CD8-positive, alpha-beta memory T cell (primary cell): ENCODE measurements around the gene TRAPPC2. TPM values are rescaled to one million over a fixed set of nuclear protein-coding genes. Genes with fewer than 3 reads are reported as not detected.

Experiments
- CTCF ChIA-PET: fragments of 350-600 bp; sonication (Branson Sonifier 250); formaldehyde crosslinking; loops from one replicate; lab custom pipeline; 2021; ENCODE audit warnings: antibody characterized with exemption; lab: Charles Lee
- POLR2A ChIA-PET: fragments of 350-600 bp; sonication (Branson Sonifier 250); formaldehyde crosslinking; loops from one replicate; lab custom pipeline; 2021; ENCODE audit warnings: antibody characterized with exemption; lab: Charles Lee
- DNase-seq, 5 donors: peaks; one replicate each; pipeline versions ENCODE4 v3.0.0 to v3.0.0-alpha.2; 2020 to 2022; ENCODE audit warnings: mixed read lengths in 1 of 5
- H3K27ac ChIP-seq: one replicate; pipeline ENCODE4 v1.7.0; 2013; ENCODE audit warnings: low read depth, mild to moderate bottlenecking, low read length, moderate library complexity
- H3K27me3 ChIP-seq: 2 replicates; pipeline ENCODE4 v1.7.0; 2013; ENCODE audit warnings: low read length, mild to moderate bottlenecking; ENCODE audit not compliant: insufficient read depth, poor library complexity, severe bottlenecking
- H3K36me3 ChIP-seq: 2 replicates; pipeline ENCODE4 v1.7.0; 2013; ENCODE audit warnings: mild to moderate bottlenecking, low read length, moderate library complexity; ENCODE audit not compliant: insufficient read depth
- H3K4me1 ChIP-seq: 2 replicates; pipeline ENCODE4 v1.7.0; 2013; ENCODE audit warnings: mild to moderate bottlenecking, low read length, moderate library complexity; ENCODE audit not compliant: insufficient read depth
- H3K4me3 ChIP-seq: 2 replicates; pipeline ENCODE4 v1.7.0; 2013; ENCODE audit warnings: mild to moderate bottlenecking, low read length
- H3K9me3 ChIP-seq: 2 replicates; pipeline ENCODE4 v1.7.0; 2013; ENCODE audit warnings: mild to moderate bottlenecking, low read length
- H3K27ac Mint-ChIP-seq, 8 donors: one replicate each; pipeline ENCODE4 v1.8.0; 2020 to 2021; ENCODE audit warnings: mixed read lengths in 8 of 8, mild to moderate bottlenecking in 6 of 8, inconsistent platforms in 3 of 8, moderate library complexity in 3 of 8
- H3K27me3 Mint-ChIP-seq, 2 donors: one replicate each; pipeline ENCODE4 v1.8.0; 2020 to 2021; ENCODE audit warnings: mixed read lengths in 2 of 2, mild to moderate bottlenecking in 1 of 2, moderate library complexity in 1 of 2
- H3K36me3 Mint-ChIP-seq, 3 donors: one replicate each; pipeline ENCODE4 v1.8.0; 2020 to 2021; ENCODE audit warnings: mixed read lengths in 3 of 3, inconsistent platforms in 1 of 3, mild to moderate bottlenecking in 1 of 3
- H3K4me1 Mint-ChIP-seq, 3 donors: one replicate each; pipeline ENCODE4 v1.8.0; 2020 to 2021; ENCODE audit warnings: mixed read lengths in 3 of 3, inconsistent platforms in 1 of 3, mild to moderate bottlenecking in 1 of 3
- H3K4me3 Mint-ChIP-seq, 7 donors: one replicate each; pipeline ENCODE4 v1.8.0; 2020 to 2021; ENCODE audit warnings: mixed read lengths in 7 of 7, mild to moderate bottlenecking in 6 of 7, moderate library complexity in 4 of 7, inconsistent platforms in 2 of 7
- H3K9me3 Mint-ChIP-seq, 5 donors: one replicate each; pipeline ENCODE4 v1.8.0; 2020 to 2022; ENCODE audit warnings: mixed read lengths in 5 of 5, mild to moderate bottlenecking in 3 of 5, moderate library complexity in 2 of 5, inconsistent platforms in 1 of 5
- polyA plus RNA-seq: library from polyadenylated mRNA; unstranded; fragments of 300-500 nt; fragmentation: Illumina TruSeq; gene quantifications from one replicate; pipeline ENCODE4 v1.2.3, GENCODE V29; 2021
- total RNA-seq, 2 experiments: library from RNA; stranded (reverse); gene quantifications; one replicate each; pipeline ENCODE4 v1.2.3, GENCODE V29; 2021

Gene TRAPPC2
- total and polyA plus RNA-seq, 3 experiments from 2014 or later: 18.7 to 50.6 (median 19.0) TPM

DNA sequence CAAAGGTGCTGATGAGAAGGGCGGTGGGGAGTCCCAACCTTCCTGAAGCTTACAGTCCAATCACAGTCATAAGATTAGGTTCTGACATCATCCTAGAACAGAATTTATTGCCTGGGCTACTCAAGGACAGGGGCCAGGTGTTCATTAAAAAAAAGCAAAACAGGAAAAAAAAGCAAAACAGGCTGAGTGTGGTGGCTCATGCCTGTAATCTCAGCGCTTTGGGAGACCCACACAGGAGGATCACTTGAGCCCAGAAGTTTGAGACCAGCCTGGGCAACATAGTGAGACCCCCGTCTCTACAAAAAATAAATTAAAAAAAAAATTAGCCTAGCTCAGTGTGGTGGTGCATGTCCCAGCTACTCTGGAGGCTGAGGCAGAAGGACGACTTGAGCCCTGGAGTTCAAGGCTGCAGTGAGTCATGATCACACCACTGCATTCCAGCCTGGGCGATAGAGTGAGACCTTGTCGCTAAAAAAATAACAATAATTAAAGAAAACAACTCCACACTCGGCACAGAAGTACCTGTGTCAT, 42.5 kb downstream of the TRAPPC2 start:
- no peaks in the 10 kb centered on the region for H3K27me3 ChIP-seq
- H3K4me1 ChIP-seq: peaks cover 59% of the 10 kb centered on the region
- ChIA-PET POLR2A (interaction anchor here (0.6 to 1.1 kb wide), 2 partner anchors 33 to 43 kb away, joined by 3 to 6 read pairs; partner anchors contain the start of genes OFD1 and TRAPPC2), CTCF (interaction anchor here (1.0 kb wide), 1 partner anchor 689 kb away, joined by 3 read pairs; no protein-coding TSS in a partner anchor)
- no peak overlapping the region for H3K4me3 ChIP-seq
- no peaks in the 10 kb centered on the region for H3K9me3 ChIP-seq
- H3K36me3 Mint-ChIP-seq: peaks cover 0 to 17% (median 0%) of the 10 kb centered on the region in 3 donors
- no peaks in the 10 kb centered on the region for H3K9me3 Mint-ChIP-seq
- H3K27ac ChIP-seq: peak overlapping the region; percentile 4
- H3K27me3 Mint-ChIP-seq: peaks cover 0 to 7% of the 10 kb centered on the region in 2 donors
- DNase-seq: peak in 1 of 5 donors; percentile 11
- H3K4me3 Mint-ChIP-seq: peak overlapping the region; percentile 68 to 88 (median 69)
- H3K36me3 ChIP-seq: no peaks in the 10 kb centered on the region
- H3K4me1 Mint-ChIP-seq: peaks cover 75 to 86% (median 85%) of the 10 kb centered on the region in 3 donors
- H3K27ac Mint-ChIP-seq: peak overlapping the region; percentile 63 to 91 (median 81)

DNA sequence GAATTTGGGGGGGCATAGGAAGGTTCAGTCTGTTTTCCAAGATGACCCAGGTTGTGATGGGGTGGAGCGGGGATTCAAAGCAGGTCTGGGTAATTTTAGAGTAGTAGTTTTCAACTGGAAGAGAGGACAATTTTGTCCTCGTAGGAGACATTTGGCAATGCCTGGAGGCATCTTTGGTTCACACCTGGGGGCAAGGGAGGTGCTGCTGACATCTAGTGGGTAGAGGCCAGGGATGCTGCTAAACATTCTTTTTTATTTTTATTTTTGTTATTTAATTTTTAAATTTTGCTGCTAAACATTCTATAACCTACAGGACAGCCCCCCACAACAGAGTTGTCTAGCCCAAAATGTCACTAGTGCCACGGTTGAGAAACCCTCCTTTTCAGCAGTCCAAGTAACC, 43.6 kb downstream of the TRAPPC2 start:
- H3K27ac Mint-ChIP-seq: peak overlapping the region; percentile 91 to 99 (median 96)
- DNase-seq: peak in 2 of 5 donors; percentile 6 to 49
- peaks cover 66 to 81% (median 79%) of the 10 kb centered on the region in 3 donors for H3K4me1 Mint-ChIP-seq
- Histone ChIP-seq H3K9me3 (no peaks in the 10 kb centered on the region), H3K27ac (no peak overlapping the region), H3K4me3 (peak overlapping the region; percentile 80), H3K27me3 (no peaks in the 10 kb centered on the region), H3K4me1 (peaks cover 52% of the 10 kb centered on the region), H3K36me3 (no peaks in the 10 kb centered on the region)
- POLR2A ChIA-PET: interaction anchor here (1.1 kb wide), 1 partner anchor 44 kb away, joined by 3 read pairs; the partner anchor contains the start of genes OFD1 and TRAPPC2
- H3K9me3 Mint-ChIP-seq: no peaks in the 10 kb centered on the region
- peaks cover 0 to 17% (median 0%) of the 10 kb centered on the region in 3 donors for H3K36me3 Mint-ChIP-seq
- H3K27me3 Mint-ChIP-seq: peaks cover 0 to 7% of the 10 kb centered on the region in 2 donors
- H3K4me3 Mint-ChIP-seq: peak overlapping the region; percentile 89 to 96 (median 93)
- CTCF ChIA-PET: no interaction called here

DNA sequence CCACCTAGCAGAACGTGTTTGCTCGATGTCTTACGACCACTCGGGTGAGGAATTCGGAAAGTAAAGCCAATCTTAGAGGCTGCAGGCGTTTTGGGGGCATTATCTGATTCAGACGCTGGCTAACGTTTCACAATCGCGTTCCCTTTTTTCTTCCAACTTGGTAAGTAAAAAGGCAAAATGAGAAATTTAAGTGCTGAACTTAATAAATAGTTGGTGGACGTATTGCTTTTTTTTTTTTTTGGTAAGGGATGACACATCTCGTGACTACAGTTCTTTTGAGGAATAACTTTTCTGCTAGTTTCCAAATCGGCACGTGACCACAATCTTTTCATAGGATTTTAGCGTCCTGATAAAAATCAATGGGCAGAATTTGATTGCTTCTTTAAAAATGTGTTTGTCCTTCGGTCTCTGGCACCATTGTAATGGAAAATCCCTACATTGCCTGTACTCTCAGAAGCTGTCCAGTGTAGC, 44.6 kb downstream of the TRAPPC2 start:
- Histone ChIP-seq H3K36me3 (no peaks in the 10 kb centered on the region), H3K27ac (peak overlapping the region; percentile 82), H3K4me3 (peak overlapping the region; percentile 80), H3K9me3 (no peaks in the 10 kb centered on the region), H3K27me3 (no peaks in the 10 kb centered on the region), H3K4me1 (peaks cover 42% of the 10 kb centered on the region)
- Mint-ChIP-seq H3K9me3 (no peaks in the 10 kb centered on the region), H3K4me1 (peaks cover 64 to 81% (median 78%) of the 10 kb centered on the region in 3 donors), H3K36me3 (peaks cover 0 to 12% (median 1%) of the 10 kb centered on the region in 3 donors), H3K4me3 (peak overlapping the region; percentile 89 to 96 (median 93)), H3K27me3 (peaks cover 0 to 8% of the 10 kb centered on the region in 2 donors), H3K27ac (peak overlapping the region; percentile 91 to 99 (median 95))
- ChIA-PET CTCF (interaction anchor here (0.7 kb wide), 1 partner anchor 723 kb away, joined by 3 read pairs; no protein-coding TSS in a partner anchor), POLR2A (interaction anchor here (1.6 to 3.9 kb wide), 2 partner anchors 45 to 47 kb away, joined by 8 to 17 read pairs; partner anchors contain the start of genes OFD1 and TRAPPC2)
- no peak for DNase-seq

DNA sequence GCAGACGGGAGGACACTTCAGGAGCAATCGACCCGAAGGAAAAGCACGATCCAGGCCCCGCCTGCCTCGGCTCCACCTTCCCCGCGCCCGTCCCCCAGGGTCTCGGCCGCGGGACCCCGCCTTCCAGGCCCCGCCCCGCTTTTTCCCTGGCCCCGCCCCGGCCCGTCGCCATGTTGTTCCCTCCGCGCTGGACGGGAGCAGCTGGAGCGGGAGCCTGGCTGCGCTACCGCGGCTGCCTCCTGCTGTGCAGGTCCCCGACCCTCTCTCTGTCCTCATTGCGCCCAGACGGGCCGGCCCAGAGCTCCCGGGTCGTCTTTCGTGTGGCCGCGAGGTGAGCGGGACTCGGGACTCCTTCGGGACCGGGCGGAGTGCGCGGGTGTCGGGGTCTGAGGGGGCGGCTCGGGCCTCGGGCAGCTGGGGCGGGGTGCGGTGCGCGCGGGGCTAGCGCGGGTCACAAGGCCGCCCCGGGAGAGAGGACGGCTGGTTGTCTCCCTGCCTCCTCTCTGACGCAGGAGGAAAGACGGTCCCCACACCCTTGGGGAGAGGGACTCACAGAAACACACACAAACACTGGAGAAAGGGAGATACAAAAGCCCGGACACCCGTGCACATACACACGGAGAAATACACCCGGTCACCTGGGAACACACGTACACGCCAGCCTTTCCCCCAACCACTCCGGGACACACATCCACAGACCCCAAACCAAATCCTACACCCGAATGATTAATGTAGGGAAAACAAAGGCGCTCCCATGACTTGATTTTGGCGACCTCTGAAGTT, 45.3 kb downstream of the TRAPPC2 start, which contains the start of gene RAB9A:
Gene RAB9A, plus strand, starts transcription at position 171 of the 783 bp plus-strand sequence. CDS start 19,619 bp downstream, outside the sequence.
- H3K4me3 Mint-ChIP-seq: peak within 1 kb of the TSS; percentile 89 to 96 (median 93)
- H3K27me3 ChIP-seq: no peaks in the 10 kb centered on the region
- H3K36me3 Mint-ChIP-seq: peaks cover 0 to 12% (median 1%) of the 10 kb centered on the region in 3 donors
- peaks cover 35% of the 10 kb centered on the region for H3K4me1 ChIP-seq
- ChIA-PET CTCF (interaction anchor here (0.7 to 2.2 kb wide), 6 partner anchors 20 to 723 kb away, joined by 3 to 8 read pairs (median 4); partner anchors contain the start of genes OFD1 and TRAPPC2), POLR2A (interaction anchor here (1.5 to 3.9 kb wide), 3 partner anchors 9 to 47 kb away, joined by 6 to 17 read pairs (median 8); partner anchors contain the start of genes OFD1 and TRAPPC2)
- H3K27ac ChIP-seq: peak within 1 kb of the TSS; percentile 82
- no peaks in the 10 kb centered on the region for H3K9me3 Mint-ChIP-seq
- peak within 1 kb of the TSS; percentile 80 for H3K4me3 ChIP-seq
- H3K9me3 ChIP-seq: no peaks in the 10 kb centered on the region
- H3K27ac Mint-ChIP-seq: peak within 1 kb of the TSS; percentile 91 to 99 (median 96)
- H3K36me3 ChIP-seq: no peaks in the 10 kb centered on the region
- peaks cover 60 to 81% (median 71%) of the 10 kb centered on the region in 3 donors for H3K4me1 Mint-ChIP-seq
- H3K27me3 Mint-ChIP-seq: peaks cover 0 to 8% of the 10 kb centered on the region in 2 donors
- peak; percentile 74 to 86 (median 79) for DNase-seq

DNA sequence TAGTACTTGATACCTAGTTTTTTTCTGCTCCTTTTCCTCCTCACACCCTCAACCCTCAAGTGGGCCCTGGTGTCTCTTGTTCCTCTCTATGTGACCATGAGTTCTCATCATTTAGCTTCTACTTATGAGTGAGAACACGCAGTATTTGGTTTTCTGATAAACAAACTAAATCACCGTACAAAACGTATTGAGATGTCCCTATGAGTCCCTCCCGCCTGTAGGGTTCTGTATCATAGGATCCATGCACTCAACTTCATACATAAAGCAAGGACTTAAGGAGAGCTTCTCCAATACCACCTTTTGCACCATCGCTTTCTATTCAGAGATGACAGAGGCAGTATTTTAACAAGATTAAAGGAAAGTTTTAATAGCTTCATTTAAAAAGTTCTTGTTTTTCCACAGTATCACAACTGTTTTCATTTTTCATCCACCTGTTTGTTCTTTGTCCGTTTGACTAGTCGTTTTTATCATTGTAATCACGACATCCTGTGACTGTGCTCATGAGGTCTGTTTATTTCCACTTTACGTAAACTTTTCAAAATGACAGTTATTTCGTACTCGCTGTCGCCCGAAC, 45.9 kb downstream of the TRAPPC2 start:
- Histone ChIP-seq H3K9me3 (no peaks in the 10 kb centered on the region), H3K27ac (peak overlapping the region; percentile 82), H3K27me3 (no peaks in the 10 kb centered on the region), H3K4me1 (peaks cover 29% of the 10 kb centered on the region), H3K36me3 (no peaks in the 10 kb centered on the region), H3K4me3 (peak overlapping the region; percentile 80)
- DNase-seq: no peak
- H3K4me1 Mint-ChIP-seq: peaks cover 54 to 78% (median 66%) of the 10 kb centered on the region in 3 donors
- peaks cover 0 to 12% (median 1%) of the 10 kb centered on the region in 3 donors for H3K36me3 Mint-ChIP-seq
- H3K27me3 Mint-ChIP-seq: peaks cover 0 to 8% of the 10 kb centered on the region in 2 donors
- H3K27ac Mint-ChIP-seq: peak overlapping the region; percentile 91 to 99 (median 96)
- POLR2A ChIA-PET: interaction anchor here (0.6 to 3.9 kb wide), 5 partner anchors 9 to 739 kb away, joined by 4 to 17 read pairs (median 6); partner anchors contain the start of genes OFD1 and TRAPPC2
- CTCF ChIA-PET: interaction anchor here (0.8 to 2.2 kb wide), 6 partner anchors 19 to 65 kb away, joined by 3 to 8 read pairs (median 4); partner anchors contain the start of genes OFD1 and TRAPPC2
- H3K9me3 Mint-ChIP-seq: no peaks in the 10 kb centered on the region
- H3K4me3 Mint-ChIP-seq: peak overlapping the region; percentile 89 to 96 (median 93)

DNA sequence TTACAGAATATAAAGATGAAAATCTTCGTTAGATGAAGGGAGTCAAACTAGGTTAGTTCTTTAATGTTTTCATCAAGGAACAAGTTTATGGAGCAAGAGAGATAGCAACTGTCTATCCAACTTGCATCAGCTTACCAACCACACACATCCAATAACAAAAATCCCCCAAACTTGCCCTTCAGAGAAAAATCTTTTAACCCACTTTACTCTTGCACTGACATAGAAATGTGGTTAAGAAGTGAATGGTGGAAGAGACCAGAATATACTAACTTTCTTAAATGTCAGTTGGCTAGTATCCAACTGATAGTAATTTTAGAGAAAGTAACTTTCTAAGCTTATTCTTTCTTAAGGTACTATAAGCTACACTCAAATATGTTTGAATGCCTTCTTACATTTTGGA, 47.2 kb downstream of the TRAPPC2 start:
- Mint-ChIP-seq H3K27me3 (peaks cover 0 to 8% of the 10 kb centered on the region in 2 donors), H3K9me3 (no peaks in the 10 kb centered on the region), H3K36me3 (peaks cover 0 to 12% (median 1%) of the 10 kb centered on the region in 3 donors), H3K4me1 (peaks cover 41 to 65% (median 53%) of the 10 kb centered on the region in 3 donors), H3K4me3 (peak overlapping the region in 3 of 7 donors; percentile 4 to 43 (median 29)), H3K27ac (peak overlapping the region in 7 of 8 donors; percentile 36 to 99 (median 91))
- H3K27me3 ChIP-seq: no peaks in the 10 kb centered on the region
- no peaks in the 10 kb centered on the region for H3K9me3 ChIP-seq
- H3K27ac ChIP-seq: no peak overlapping the region
- ChIA-PET CTCF (interaction anchor here (1.4 to 2.2 kb wide), 3 partner anchors 18 to 66 kb away, joined by 3 to 8 read pairs (median 6); partner anchors contain the start of genes OFD1 and TRAPPC2), POLR2A (interaction anchor here (0.5 to 3.9 kb wide), 4 partner anchors 38 to 587 kb away, joined by 3 to 17 read pairs (median 4); partner anchors contain the start of genes OFD1 and TRAPPC2)
- peaks cover 16% of the 10 kb centered on the region for H3K4me1 ChIP-seq
- no peaks in the 10 kb centered on the region for H3K36me3 ChIP-seq
- no peak for DNase-seq
- no peak overlapping the region for H3K4me3 ChIP-seq
